Activated CD4-positive, alpha-beta T cell treated with anti-CD3 and anti-CD28 coated beads for 4 hours (primary cell): Measurements from ENCODE around the gene NEU2.

ENCODE experiments used
- DNase-seq, 2 donors: peaks; one replicate each; pipeline ENCODE4 v3.0.0-alpha.2; 2020

NEU2 gene

DNA sequence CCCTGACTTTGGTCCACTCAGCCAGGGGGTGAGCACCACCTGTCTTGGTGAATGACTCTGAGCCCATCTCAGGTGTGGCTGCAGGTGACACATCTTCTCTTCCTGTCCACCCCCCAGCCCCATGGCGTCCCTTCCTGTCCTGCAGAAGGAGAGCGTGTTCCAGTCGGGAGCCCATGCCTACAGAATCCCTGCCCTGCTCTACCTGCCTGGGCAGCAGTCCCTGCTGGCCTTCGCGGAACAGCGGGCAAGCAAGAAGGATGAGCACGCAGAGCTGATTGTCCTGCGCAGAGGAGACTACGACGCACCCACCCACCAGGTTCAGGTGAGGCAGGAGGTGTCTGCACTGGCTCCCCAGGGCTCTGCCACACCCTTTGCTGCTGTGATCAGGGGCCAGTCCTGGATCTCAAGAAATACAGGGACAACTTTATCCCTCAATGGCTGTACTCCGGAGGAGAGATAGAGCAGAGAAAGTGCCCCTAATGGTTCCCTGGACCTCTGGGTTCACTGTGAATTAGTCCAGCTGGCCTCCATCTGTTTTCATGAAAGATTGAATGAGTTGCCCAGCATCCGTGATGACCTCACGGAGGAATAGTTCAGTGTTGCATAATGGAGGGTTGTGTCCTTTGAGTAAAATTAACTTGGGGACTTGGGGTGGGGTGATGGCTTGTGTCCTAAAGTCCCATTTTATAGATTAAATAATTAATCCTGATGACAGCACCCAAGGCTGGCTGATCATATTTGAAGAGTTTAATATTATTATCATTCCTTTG, at the start of gene NEU2:
NEU2 (plus strand) TSS at position 122 of the 770 bp plus-strand sequence; CDS start at position 122, 0 bp downstream.
- no peak for DNase-seq

DNA sequence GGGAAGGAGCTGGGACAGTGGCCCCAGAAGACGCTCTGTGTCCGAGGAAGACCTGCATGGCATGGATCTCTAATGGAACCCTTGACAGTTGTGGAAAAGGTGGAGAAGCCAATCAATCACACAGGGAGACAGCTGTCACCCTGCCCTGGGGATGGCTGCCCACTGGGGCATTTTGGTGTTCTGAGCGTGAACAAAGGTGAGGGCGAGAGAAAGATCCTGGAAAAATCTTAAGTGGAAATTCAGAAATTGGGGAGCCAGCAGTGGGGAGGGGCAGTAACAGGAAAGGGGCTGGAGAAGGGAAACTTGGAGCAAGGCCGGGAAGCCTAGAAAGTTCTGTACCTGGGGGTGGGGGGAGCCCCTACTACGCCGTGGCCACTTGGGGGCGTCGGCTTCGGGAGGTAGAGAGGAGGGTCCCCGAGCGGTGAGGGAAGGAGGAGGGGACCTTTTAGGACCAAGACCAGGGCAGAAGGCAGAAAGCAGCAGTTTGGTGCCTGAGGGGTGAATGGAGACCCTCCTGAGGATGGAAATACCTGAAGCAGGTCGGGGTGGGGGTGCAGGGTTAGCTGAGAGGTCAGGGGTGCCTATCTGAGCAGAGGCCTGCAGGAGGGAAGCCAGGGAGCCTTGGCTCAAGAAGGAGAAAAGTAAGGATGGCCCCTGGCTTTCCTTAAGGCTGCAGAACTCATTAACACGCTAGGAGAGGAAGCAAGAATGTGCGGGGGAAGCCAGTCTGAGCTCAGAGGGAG, 49.4 kb upstream of the NEU2 start:
- no peak for DNase-seq

DNA sequence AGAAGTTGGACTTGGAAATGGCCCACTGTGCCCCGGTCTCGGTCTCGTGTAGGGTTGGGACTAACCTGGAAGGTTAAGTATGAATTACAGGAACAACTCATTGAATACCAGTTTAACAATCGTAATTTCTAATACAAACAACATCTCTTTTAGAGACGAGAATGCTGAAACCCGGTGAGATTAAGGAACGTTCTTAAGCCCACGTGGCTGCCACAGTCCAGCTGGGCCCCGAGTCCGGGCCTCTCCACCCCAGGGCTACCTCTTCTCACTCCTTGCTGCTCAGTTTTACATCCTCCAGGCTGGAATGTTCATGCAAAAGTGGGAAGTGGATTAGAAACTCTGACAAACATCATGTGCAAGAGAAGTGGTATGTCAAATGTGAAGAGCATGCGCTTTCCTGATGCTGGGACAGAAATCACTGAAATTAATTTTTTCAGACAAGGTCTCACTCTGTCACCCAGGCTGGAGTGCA, 48.8 kb upstream of the NEU2 start:
- no peak for DNase-seq

DNA sequence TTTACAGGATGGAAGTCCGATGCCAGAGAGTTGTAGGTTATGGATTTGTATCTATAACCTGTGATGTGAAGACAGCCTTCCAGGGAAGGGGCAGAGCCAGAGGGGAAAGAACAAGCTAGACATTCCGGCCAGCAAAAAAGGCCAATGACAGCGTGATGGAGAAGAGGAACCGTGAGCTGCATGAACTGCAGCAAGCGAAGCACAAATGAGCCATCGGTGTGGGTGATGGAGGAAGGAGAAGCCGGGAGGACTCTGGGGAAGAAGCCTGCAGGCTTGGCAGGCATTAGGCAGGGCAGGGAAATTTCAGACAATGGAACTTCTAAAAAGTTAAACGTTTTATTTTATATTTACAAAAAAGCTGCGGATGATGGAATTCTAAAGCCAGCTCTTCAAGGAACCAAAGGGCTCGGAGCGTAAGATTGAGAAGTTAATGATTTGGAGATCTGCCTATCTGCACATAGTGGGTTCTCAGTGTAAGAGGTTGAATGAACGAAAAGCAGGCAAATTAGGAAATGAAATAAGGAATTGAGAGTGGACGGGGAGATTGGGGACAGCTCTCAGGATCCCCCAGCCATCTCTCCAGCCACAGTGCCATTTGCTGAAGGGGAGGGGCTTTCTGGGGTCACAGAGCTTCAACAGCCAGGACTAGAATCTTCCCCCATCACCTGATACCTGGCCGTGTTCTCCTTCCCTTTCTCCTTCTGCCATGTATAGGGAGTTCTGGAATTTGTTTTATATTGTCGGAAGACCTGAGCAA, 47.8 kb upstream of the NEU2 start:
- DNase-seq = no peak

DNA sequence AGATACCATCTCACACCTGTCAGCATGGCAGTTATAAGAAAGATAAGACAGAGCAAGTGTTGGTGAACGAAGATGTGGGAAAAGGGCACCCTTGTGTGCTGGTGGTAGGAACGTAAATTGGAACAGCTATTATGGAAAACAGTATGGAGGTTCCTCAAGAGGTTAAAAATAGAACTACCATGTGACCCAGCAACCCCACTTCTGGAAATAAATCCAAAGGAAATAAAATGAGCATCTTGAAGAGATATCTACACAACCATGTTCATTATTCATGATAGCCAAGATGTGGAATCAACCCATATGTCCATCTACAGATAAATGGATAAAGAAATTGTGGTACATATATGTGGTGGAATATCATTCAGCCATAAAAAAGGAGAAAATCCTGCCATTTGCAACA, 46.3 kb upstream of the NEU2 start:
- DNase-seq = no peak

DNA sequence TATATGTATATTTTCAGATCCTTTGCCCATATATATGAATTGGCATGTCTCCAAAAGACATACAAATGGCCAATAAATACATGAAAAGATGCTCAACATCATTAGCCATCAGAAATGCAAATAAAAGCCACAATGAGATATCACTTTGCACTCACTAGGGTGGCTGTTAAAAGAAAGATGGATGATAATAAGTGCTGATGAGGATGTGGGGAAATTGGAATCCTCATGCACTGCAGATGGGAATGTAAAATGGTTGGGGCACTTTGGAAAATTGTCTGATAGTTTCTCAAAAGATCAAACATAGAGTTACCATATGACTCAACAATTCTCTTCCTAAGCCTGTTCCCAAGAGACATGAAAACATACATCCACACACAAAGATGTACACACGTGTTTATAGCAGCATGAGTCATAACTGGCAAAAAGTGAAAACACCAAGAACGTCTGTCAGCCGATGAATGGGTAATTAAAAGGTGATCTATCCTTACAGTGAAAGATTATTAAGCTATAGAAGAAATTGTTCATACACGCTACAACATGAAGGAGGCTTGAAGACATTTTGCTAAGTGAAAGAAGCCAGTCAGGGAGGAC, 39.1 kb upstream of the NEU2 start:
- no peak for DNase-seq

DNA sequence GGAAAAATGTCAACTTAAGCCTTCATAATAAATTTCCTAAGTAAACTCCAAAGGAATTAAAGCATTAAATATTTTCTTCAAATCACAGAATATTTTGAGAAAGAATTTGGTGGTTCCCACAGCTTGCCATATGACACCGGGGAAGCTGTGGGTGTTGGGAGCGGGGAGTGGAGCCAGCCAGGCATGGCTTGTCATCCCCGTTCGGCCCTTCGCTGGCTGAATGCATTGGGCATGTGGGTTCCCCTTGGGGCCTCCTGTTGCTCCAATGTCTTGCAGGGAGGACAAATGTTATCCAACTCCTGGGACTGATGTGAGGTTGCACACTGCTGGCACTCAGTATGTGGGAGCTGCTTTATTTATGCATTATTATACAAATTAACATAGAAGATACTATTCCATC, 38.0 kb upstream of the NEU2 start:
- DNase-seq = no peak

DNA sequence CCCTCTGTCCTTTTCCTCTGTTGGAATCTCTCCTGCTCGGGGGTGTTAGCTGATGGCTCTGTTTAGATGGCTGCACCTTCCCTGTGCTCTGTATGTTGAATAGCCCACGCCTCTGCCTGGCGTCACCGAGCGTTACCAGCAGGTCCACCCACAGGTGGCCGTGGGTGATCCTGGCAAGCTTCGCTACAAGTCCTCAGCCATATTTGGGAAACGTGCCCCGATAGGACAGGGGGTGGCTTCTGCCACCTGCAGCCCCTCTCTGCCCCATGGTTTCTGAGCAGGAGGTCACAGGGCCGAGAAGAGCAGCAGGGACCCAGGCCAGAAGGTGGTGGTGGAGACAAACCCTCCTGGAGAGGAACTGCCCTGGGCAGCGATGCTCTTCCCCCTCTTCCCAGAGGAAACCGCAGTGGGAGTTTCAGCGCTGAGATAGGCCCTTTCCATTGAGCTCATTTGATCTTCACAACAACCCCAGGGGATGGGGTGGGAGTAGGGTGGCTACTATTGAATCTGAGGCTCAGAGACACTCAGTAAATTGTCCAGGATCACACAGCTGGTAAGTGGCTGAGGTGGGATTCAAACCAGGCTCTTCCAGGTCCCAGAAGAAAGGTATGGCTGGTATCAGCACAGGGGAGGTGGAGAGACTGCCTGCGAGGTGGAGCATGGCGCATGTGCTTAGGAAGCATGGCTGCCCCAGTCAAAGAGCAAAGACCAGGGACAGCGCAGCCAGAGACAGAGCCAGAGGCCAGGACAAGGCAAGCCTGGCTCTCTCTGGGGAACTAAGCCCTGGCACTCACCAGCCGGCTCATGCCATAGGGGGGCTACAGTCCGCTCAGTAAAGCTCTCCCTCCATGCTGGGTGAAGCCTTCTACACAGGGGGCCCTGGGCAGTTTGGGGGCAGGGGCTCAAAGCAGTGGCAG, 34.5 kb upstream of the NEU2 start:
- DNase-seq = no peak

DNA sequence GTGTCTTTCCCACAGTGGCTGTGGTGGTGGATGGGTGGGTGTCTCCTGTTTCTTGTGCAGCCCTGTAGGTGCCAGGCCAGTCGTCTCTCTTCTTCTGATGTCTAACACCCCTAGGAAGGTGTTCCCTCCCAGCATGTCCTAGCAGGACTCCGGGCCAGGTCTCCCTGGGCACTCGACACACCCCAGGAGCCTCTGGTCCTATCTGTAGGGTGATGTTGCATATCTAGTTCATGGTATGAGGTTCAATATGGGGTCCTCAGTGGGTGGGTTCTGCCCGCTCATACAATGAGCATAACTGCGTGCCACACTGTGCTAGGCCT, 33.8 kb upstream of the NEU2 start:
- DNase-seq = no peak

DNA sequence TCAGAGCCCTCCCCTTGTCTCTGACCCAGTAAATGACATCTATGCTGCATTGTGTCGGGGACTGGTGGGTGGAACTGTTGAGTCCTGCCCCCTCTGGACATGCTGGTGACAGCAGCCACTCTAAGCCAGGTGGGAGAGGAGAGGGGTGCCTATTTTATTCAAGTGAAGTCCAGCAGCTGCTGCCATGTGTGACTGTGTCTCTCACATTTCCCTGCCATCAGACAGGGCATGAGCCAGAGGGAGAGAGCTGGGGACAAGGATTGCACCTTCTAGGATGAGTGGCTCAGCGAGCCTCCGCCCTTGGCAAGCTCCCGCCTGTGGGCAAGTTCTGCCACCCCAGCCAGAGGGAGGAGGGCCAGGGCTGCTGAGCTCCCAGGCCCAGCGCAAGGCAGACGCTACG, 33.1 kb upstream of the NEU2 start:
- no peak for DNase-seq

DNA sequence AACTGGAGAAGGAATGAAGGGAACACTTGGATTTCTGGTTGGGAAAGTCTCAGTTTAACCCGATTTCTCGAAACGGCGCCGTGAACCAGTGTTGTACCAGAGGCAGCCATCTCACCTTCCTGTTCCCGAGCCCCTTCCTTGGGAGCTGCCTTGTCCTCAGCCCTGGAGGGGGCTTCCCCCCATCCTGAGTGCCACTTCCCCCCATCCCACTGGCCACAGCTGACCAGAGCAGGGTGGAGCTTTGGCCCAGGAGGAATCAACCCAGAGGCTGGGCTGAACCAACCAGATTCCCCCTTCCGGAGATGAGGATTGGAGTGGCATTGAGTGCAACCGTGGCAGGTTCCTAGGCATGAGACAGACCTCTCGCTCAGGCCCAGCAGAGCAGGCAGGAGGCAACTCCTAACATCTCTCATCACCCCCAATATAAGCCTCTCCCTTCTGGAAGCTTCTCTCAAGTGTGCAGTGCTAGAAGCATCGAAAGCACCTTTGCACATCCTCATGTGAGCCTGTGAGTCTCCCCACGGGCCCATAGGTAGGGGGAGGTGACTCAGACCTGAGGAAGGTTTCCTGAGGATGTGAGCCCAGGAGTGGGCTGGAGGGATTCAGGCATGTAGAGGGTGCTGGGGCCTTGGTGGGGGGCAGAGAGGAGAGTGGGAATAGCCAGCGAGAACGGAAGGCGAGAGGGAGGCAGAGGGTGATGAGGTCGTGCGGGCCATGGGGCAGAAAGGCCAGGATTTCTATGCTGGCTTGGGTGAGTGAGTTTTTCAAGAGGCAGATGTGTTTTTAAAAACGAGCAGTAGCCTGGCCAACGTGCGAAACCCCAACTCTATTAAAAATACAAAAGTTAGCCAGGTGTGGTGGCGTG, 31.4 kb upstream of the NEU2 start:
- no peak for DNase-seq

DNA sequence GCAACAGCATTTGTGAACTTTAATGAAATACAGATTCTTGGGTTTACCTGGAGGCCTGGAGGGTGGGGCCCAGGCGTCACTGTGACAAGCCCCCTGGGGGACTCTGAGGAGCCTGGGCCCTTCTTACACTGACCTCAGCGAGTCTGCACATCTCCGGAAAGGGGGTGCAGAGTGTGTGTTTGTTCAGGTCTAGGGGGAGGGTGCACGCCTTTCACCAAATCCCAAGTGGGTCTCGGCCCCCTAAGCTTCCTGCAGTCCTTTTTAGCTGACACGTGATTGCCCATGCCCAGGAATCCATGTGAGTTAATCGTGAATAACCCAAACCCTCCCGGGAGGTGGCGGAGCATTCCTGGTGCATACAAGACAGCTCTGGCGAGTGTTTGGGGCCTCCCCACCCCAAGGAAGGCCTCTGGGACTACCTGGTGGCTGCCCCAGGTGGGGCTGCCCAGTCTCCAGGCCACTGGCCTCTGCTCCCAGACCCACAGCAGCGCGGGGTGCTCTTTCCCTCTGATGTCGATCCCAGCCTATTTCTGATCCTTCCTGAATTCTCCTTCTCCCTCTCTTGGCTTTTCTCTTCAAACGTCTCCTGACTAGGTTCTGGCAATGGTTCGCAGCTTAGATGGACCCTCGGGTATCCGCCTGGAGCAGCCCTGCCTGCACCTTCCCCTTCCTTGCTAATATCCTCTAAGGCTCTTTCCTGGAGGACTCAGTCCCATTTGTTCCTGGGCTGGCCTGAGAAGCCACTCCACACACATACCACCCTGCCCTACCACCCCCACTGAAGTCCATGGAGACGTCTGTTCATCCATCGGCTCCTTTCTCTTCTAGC, 29.4 kb upstream of the NEU2 start:
- DNase-seq = no peak

DNA sequence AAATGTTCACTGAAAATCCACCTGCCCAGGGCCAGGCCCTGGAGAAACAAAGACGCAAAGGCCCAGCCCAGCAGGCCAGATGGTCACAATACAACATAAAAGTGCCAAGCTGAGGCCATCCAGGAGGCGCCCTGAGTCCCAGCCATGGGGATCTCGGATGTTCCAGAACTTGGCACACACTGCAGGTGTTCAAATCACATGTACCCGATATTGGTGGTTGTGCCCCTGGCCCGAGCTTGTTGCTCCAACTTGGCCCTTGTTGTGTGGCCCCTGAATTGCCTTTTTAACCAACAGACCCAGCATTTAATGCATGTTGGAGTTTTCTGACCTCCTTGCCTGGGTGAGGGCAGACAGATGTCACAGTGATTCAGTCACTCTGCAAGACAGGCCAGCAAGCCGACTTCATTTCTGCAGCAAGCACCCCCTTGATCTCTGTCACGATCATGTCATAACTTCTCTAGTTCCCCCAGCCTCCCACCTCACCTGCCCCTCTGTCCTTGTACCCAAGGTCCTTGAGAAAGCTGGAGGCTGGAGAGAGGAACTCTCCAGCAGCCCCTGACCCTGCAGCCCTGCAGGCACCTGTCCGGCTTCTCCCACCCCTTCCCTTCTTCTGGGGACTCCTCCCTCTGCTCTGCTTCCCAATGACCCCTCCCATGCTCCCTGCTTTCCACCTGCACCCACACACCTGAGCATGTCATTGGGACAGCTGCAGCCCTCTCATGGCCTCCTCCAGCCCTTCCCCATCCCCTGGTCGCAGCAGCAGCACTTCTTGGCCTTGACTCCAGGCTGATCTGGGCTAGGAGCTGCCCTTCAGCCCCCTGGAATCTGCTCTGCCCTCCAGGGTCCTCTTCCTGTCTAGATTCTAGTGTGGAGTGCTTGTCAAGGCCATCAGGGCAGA, 28.6 kb upstream of the NEU2 start:
- no peak for DNase-seq

DNA sequence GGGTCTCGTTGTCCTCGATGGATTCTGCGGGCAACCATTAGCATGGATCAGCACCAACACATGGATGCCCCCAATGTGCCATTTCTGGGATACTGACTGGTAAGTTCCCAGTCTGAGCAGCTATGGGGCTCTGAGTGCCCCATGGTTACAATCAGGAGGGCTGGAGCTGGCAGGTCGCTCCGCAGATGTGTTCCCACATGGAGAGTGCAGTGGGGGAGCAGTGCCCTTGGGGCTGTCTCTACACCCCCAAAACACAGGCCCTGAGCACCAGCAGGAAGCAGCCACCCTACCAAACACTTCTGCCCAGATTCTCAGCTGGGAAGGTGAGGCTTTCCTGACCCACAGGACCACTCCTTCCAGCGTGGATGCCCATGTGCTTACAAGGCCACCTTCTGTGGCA, 27.4 kb upstream of the NEU2 start:
- DNase-seq = no peak

DNA sequence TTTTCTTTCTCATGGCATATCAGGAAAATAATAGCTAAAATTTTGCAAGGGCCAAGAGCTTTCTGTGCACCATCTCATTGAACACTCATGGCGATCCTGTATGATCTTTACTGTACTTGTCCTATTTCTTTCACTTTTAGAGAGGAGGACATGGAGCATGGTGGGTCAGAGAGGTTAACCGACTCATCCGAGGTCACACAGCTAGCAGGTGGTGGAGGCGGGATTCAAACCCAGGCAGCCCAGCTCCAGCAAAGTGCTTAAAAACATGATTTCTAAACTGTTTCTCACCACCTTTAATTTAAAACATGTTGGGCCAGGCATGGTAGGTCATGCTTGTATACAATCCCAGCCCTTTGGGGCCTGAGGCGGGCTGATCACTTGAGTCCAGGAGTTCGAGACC, 25.8 kb upstream of the NEU2 start:
- DNase-seq = no peak

DNA sequence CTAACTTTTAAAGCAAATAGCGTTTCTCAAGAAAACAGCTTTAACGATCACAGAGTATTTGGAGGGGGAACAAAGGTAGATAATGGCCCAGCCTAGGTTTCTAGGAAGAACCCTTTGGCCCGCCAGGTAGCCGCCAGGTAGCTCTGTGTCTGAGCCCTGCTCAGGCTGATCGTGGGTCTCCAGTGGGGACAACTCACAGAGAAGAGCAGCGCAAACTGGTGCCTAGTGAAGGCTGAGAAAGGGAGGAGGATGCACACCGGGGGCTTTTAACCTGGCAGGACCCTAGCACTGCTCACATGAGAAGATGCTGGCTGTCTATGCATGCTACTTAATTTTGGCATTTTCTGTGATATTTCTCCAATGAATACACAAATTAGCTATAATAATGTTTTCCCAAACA, 25.2 kb upstream of the NEU2 start:
- DNase-seq = no peak

DNA sequence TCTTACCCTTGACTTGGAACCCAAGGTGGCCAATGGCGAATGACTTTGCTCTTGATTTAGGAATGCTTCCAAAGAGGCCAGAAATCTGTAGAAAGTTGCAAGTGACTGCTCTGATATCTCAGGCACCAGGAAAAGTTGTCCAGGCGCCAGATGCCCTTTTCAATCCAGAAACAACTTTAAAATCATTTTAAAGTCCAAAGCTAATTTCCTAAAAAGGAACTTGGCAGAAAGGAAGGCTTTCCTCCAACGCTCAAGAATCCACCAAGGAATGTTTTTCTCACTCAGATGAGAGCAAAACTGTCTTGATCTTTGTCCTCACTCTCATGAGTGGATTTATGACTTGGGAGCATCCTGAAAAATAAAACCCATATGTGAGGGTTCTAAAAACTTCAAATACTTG, 24.7 kb upstream of the NEU2 start:
- DNase-seq = no peak

DNA sequence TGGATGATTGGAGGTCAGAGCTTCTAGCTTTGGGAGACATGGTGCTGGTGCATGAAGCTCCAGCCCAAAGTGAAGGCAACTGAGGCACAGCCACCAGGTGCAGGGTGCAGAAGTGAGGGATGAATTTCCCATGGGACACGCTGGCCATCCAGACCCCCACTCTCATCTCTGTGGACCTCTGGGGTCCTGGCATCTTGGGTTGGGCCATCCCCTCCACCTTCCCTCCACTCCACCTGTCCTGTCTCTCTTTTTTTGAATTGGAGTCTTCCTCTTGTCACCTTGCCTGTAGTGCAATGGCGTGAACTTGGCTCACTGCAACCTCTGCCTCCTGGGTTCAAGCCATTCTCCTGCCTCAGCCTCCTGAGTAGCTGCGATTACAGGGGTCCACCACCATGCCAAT, 22.8 kb upstream of the NEU2 start:
- no peak for DNase-seq

DNA sequence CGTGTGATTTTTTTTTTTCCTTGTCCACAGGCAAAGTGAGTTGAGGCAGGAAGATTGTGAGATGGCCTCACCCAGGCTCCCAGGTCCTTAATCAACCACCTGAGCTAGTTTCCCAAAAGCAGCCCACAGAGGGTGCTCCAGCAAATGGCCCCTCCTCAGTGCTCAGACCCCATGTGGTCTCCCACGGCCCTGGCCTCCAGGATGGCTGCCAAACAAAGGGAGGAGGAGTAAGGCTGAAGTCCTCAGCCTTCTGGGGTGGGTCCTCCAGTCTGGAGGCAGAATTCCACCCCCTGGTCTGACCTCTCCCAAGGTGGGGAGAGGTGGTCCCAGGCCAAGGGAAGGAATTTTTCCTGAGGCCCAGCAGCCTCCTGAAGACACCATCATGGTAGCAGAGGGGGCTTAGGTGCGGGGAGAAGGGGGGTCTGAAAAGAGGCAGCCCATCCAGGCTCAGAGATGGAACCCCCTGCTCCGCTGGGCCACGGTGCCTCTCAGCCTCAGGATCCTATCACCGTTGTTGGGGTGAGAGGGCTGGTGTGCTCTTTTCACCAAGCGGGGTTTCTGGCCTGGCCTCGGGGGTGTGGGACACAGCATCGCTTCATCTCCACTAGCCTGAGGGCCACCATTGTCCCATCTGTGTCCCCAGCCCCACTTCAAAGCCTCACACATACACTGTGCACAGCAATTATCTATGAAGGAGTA, 21.8 kb upstream of the NEU2 start:
- DNase-seq = no peak
